Lower leg skin (tissue), 3 donors: ENCODE data around the gene PTCD2.

ENCODE experiments used
- POLR2A ChIP-seq, 2 donors: fragments of 450-650 bp; IDR thresholded peaks; one replicate each; pipeline ENCODE4 v1.6.1; 2016 to 2017; ENCODE audit warnings: antibody characterized with exemption in 2 of 2, mild to moderate bottlenecking in 1 of 2, moderate library complexity in 1 of 2
- TF ChIP-seq, protein P1 (sequence below), 3 donors: fragments of 450-650 bp; IDR thresholded peaks; one replicate each; pipeline ENCODE4 v1.5.1; 2016; ENCODE audit warnings: antibody characterized with exemption in 3 of 3, mild to moderate bottlenecking in 3 of 3, moderate library complexity in 2 of 3

GRCh38 chr5:72346398-72346797 is 26.2 kb downstream of the PTCD2 start:
- no peak for TF ChIP-seq POLR2A (IDR thresholded peaks at IDR 0.05)
- TF ChIP-seq, protein P1, sequence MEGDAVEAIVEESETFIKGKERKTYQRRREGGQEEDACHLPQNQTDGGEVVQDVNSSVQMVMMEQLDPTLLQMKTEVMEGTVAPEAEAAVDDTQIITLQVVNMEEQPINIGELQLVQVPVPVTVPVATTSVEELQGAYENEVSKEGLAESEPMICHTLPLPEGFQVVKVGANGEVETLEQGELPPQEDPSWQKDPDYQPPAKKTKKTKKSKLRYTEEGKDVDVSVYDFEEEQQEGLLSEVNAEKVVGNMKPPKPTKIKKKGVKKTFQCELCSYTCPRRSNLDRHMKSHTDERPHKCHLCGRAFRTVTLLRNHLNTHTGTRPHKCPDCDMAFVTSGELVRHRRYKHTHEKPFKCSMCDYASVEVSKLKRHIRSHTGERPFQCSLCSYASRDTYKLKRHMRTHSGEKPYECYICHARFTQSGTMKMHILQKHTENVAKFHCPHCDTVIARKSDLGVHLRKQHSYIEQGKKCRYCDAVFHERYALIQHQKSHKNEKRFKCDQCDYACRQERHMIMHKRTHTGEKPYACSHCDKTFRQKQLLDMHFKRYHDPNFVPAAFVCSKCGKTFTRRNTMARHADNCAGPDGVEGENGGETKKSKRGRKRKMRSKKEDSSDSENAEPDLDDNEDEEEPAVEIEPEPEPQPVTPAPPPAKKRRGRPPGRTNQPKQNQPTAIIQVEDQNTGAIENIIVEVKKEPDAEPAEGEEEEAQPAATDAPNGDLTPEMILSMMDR (IDR thresholded peaks at IDR 0.05), result no peak
